ENCODE measurements around the gene PLEKHG2. TPM values are rescaled to one million over a fixed set of nuclear protein-coding genes. Genes with fewer than 3 reads are reported as not detected.

PLEKHG2 gene
- total RNA-seq, 4 donors from 2014 or later = 1.3 to 3.6 (median 3.3) TPM

- Histone ChIP-seq H3K4me3 (no peak overlapping the region), H3K27ac (no peak overlapping the region), H3K36me3 (peaks cover 0 to 89% of the 10 kb centered on the region in 2 donors), H3K27me3 (no peaks in the 10 kb centered on the region), H3K4me1 (no peaks in the 10 kb centered on the region), H3K9me3 (no peaks in the 10 kb centered on the region)
- no peak for ATAC-seq
- intact Hi-C loops (cut with DNase I; ENCODE audit: low total_unique reads) (loop anchor here (10.0 kb wide), 1 partner anchor 846 kb away; no protein-coding TSS in a partner anchor), in situ Hi-C loops (cut with MboI; ENCODE audit: low sequenced_read_pairs in 4 of 4) (no loop called here)
- no peak for TF ChIP-seq CTCF (IDR thresholded peaks at IDR 0.05 in 4 of 5, conservative IDR thresholded peaks at IDR 0.05 in 1 of 5)
- no peak for TF ChIP-seq POLR2A (IDR thresholded peaks at IDR 0.05)
- no peak for DNase-seq
These were observed 31.7 kb upstream of the PLEKHG2 start for GRCh38 chr19:39380521-39381502.

- Histone ChIP-seq H3K9me3 (no peaks in the 10 kb centered on the region), H3K36me3 (peaks cover 0 to 89% of the 10 kb centered on the region in 2 donors), H3K27ac (no peak overlapping the region), H3K4me3 (no peak overlapping the region), H3K4me1 (no peaks in the 10 kb centered on the region), H3K27me3 (no peaks in the 10 kb centered on the region)
- in situ Hi-C loops (cut with MboI; ENCODE audit: low sequenced_read_pairs in 4 of 4) (no loop called here), intact Hi-C loops (cut with DNase I; ENCODE audit: low total_unique reads) (loop anchor here (10.0 kb wide), 1 partner anchor 847 kb away; no protein-coding TSS in a partner anchor)
- DNase-seq (no peak), ATAC-seq (no peak)
- TF ChIP-seq POLR2A (IDR thresholded peaks at IDR 0.05) (no peak), CTCF (IDR thresholded peaks at IDR 0.05 in 4 of 5, conservative IDR thresholded peaks at IDR 0.05 in 1 of 5) (no peak)
These were observed 30.4 kb upstream of the PLEKHG2 start for GRCh38 chr19:39381910-39382611.

- no peak for ATAC-seq
- H3K9me3 ChIP-seq = no peaks in the 10 kb centered on the region
- in situ Hi-C loops (cut with MboI; ENCODE audit: low sequenced_read_pairs in 4 of 4) (no loop called here), intact Hi-C loops (cut with DNase I; ENCODE audit: low total_unique reads) (loop anchor here (10.0 kb wide), 1 partner anchor 848 kb away; no protein-coding TSS in a partner anchor)
- no peak overlapping the region for H3K27ac ChIP-seq
- no peaks in the 10 kb centered on the region for H3K4me1 ChIP-seq
- DNase-seq = no peak
- H3K4me3 ChIP-seq = no peak overlapping the region
- peaks cover 0 to 89% of the 10 kb centered on the region in 2 donors for H3K36me3 ChIP-seq
- no peak for TF ChIP-seq POLR2A (IDR thresholded peaks at IDR 0.05)
- H3K27me3 ChIP-seq = no peaks in the 10 kb centered on the region
These were observed 29.3 kb upstream of the PLEKHG2 start for GRCh38 chr19:39382991-39383828.

- no peaks in the 10 kb centered on the region for H3K27me3 ChIP-seq
- ATAC-seq = no peak
- no peaks in the 10 kb centered on the region for H3K9me3 ChIP-seq
- H3K36me3 ChIP-seq = peaks cover 0 to 84% of the 10 kb centered on the region in 2 donors
- TF ChIP-seq CTCF (IDR thresholded peaks at IDR 0.05 in 4 of 5, conservative IDR thresholded peaks at IDR 0.05 in 1 of 5) = no peak
- no peak for TF ChIP-seq POLR2A (IDR thresholded peaks at IDR 0.05)
- peaks cover 4 to 6% of the 10 kb centered on the region in 2 donors for H3K4me1 ChIP-seq
- no peak overlapping the region for H3K4me3 ChIP-seq
- H3K27ac ChIP-seq = no peak overlapping the region
- in situ Hi-C loops (cut with MboI; ENCODE audit: low sequenced_read_pairs in 4 of 4) = no loop called here
- intact Hi-C loops (cut with DNase I; ENCODE audit: low total_unique reads) = loop anchor here (10.0 kb wide), 1 partner anchor 850 kb away; no protein-coding TSS in a partner anchor
- DNase-seq = no peak
These were observed 27.5 kb upstream of the PLEKHG2 start for GRCh38 chr19:39384839-39385568.
